ENCODE results near the gene ZNF302. TPM values are rescaled to one million over a fixed set of nuclear protein-coding genes. Genes with fewer than 3 reads are reported as not detected.

The ZNF302 gene
- total and polyA plus RNA-seq, 8 donors, result 23.8 to 94.2 (median 80.6) TPM

GRCh38 chr19:34722353-34722752 is 44.9 kb downstream of the ZNF302 start:
- no peaks in the 10 kb centered on the region for H3K27me3 ChIP-seq
- DNase-seq (no peak), ATAC-seq (no peak)
- H3K36me3 ChIP-seq, result no peaks in the 10 kb centered on the region
- H3K27ac ChIP-seq, result no peak overlapping the region
- TF ChIP-seq, protein P1, sequence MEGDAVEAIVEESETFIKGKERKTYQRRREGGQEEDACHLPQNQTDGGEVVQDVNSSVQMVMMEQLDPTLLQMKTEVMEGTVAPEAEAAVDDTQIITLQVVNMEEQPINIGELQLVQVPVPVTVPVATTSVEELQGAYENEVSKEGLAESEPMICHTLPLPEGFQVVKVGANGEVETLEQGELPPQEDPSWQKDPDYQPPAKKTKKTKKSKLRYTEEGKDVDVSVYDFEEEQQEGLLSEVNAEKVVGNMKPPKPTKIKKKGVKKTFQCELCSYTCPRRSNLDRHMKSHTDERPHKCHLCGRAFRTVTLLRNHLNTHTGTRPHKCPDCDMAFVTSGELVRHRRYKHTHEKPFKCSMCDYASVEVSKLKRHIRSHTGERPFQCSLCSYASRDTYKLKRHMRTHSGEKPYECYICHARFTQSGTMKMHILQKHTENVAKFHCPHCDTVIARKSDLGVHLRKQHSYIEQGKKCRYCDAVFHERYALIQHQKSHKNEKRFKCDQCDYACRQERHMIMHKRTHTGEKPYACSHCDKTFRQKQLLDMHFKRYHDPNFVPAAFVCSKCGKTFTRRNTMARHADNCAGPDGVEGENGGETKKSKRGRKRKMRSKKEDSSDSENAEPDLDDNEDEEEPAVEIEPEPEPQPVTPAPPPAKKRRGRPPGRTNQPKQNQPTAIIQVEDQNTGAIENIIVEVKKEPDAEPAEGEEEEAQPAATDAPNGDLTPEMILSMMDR (IDR thresholded peaks at IDR 0.05), result no peak
- intact Hi-C loops (cut with DNase I), result no loop called here
- H3K4me3 ChIP-seq, result no peak overlapping the region
- no peaks in the 10 kb centered on the region for H3K4me1 ChIP-seq
- no peaks in the 10 kb centered on the region for H3K9me3 ChIP-seq

- intact Hi-C loops (cut with DNase I), result no loop called here
- no peaks in the 10 kb centered on the region for H3K4me1 ChIP-seq
- TF ChIP-seq, protein P1 (IDR thresholded peaks at IDR 0.05), result no peak
Observed at GRCh38 chr19:34725400-34725799, 47.9 kb downstream of the ZNF302 start.

DNA sequence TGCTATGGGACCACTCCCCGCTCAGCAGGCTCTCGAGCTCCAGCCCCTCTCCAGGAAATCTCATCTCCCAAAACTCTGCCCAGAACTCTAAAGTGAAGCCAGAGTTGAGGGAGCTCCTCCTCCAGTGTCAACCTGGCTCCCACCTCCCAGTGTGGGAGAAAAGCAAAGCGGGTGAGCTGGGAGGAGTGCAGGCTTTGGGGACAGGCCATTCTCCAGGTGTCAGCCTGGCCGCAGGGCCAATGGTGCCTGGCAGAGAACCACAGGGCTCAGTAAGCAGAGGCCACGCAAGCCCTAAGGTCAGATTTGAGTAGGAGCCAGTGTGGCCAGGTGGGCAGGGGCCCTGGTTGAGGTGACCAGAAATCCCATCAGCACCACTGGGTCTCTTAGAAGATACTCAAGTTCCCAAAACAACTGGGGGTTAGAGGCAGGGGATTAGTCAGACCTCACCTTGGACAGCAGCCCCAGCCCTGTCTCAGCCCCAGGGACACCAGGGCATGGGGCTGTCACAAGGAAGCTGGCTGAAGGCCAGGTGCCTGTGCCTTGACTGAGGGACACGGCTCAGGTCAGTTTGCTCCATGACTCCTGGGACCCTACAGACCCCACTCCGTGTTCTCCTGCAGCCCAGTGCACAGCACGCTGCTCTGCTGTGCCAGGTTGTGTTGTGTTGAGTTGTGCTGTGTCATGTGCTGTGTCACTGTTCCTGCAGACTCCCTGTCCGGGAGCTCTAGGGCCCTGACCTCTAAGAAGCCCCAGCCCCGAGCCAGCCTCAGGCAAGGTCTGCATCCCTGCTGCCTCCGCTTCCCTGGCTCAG is 53.7 kb downstream of the ZNF302 start:
- ATAC-seq (no peak), DNase-seq (peak in 1 of 4 donors; percentile 63)
- intact Hi-C loops (cut with DNase I), result no loop called here
- Histone ChIP-seq H3K27ac (no peak overlapping the region), H3K4me1 (peaks cover 5 to 28% of the 10 kb centered on the region in 2 donors), H3K9me3 (peaks cover 0 to 2% of the 10 kb centered on the region in 2 donors), H3K36me3 (no peaks in the 10 kb centered on the region), H3K27me3 (no peaks in the 10 kb centered on the region), H3K4me3 (no peak overlapping the region)
- TF ChIP-seq, protein P1 (IDR thresholded peaks at IDR 0.05), result no peak

More at GRCh38 chr19:34725400-34725799, 47.9 kb downstream of the ZNF302 start:
- Histone ChIP-seq H3K36me3 (no peaks in the 10 kb centered on the region), H3K27me3 (no peaks in the 10 kb centered on the region), H3K4me3 (no peak overlapping the region), H3K27ac (no peak overlapping the region), H3K9me3 (no peaks in the 10 kb centered on the region)
- ATAC-seq (no peak), DNase-seq (no peak)

GRCh38 chr19:34731964-34732363 is 54.5 kb downstream of the ZNF302 start:
- Histone ChIP-seq H3K4me1 (peaks cover 5 to 28% of the 10 kb centered on the region in 2 donors), H3K27ac (no peak overlapping the region), H3K9me3 (peaks cover 0 to 6% of the 10 kb centered on the region in 2 donors), H3K27me3 (no peaks in the 10 kb centered on the region), H3K36me3 (peaks cover 0 to 4% of the 10 kb centered on the region in 2 donors), H3K4me3 (no peak overlapping the region)
- DNase-seq (no peak), ATAC-seq (no peak)
- intact Hi-C loops (cut with DNase I), result no loop called here
- TF ChIP-seq, protein P1 (IDR thresholded peaks at IDR 0.05), result no peak

DNA sequence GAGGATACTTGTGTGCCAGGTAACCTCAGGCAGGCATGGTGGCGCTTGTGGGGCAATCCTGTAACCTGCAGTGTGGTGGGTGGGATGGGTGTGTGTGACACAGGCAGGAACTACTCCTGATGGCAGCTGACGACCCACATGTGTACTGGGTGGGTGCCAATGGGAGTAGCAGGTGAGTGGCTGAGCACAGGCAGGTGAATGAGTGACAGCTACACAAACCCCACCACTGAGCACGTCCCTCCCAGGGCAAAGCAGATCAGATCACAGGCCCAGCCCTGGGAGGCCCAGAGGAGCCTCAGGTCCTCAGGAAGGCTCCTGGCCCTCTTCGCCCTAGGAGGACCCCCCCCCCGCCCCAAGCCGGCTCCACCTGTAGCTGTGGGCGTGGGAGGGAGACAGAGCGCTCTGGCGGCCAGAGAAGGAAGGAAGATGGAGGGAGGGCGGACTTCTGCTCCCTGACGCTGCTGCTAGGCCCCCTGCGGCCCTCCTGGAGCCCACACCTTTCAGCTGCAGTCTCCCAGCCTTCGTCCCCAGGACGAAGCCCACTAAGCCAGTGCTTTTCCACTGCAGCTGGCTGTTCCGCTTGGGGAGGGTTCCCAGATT is 55.2 kb downstream of the ZNF302 start:
- Histone ChIP-seq H3K4me3 (peak overlapping the region; percentile 61 to 68), H3K27me3 (no peaks in the 10 kb centered on the region), H3K36me3 (peaks cover 0 to 11% of the 10 kb centered on the region in 2 donors), H3K9me3 (peaks cover 5 to 14% of the 10 kb centered on the region in 2 donors), H3K27ac (peak overlapping the region; percentile 92 to 97), H3K4me1 (peaks cover 5 to 28% of the 10 kb centered on the region in 2 donors)
- ATAC-seq (no peak), DNase-seq (peak in 1 of 4 donors; percentile 27)
- intact Hi-C loops (cut with DNase I), result no loop called here
- TF ChIP-seq, protein P1 (IDR thresholded peaks at IDR 0.05), result no peak
